Fibroblast of the conjunctiva (primary cell): ENCODE results near the gene AGAP1.
A peak's percentile ranks its signal among the peaks of the same experiment; 100 is the strongest.

Experiments used
- DNase-seq: peaks from one replicate; pipeline ENCODE4 v3.0.0-alpha.2; 2010; ENCODE audit warnings: low read depth

AGAP1 gene

GRCh38 chr2:235813398-235813797 lies 319.6 kb downstream of the AGAP1 start:
- DNase-seq, result no peak

GRCh38 chr2:235820571-235820970 lies 326.7 kb downstream of the AGAP1 start:
- DNase-seq, result no peak

- no peak for DNase-seq
These were observed 330.5 kb downstream of the AGAP1 start for GRCh38 chr2:235824331-235824730.

- DNase-seq, result no peak
These were observed 332.1 kb downstream of the AGAP1 start for GRCh38 chr2:235825946-235826345.

GRCh38 chr2:235826826-235827225 lies 333.0 kb downstream of the AGAP1 start:
- DNase-seq, result no peak

GRCh38 chr2:235827585-235827992 lies 333.7 kb downstream of the AGAP1 start:
- peak; percentile 18 for DNase-seq

GRCh38 chr2:235829726-235830125 lies 335.9 kb downstream of the AGAP1 start:
- DNase-seq, result no peak

- DNase-seq, result no peak
These were observed 337.9 kb downstream of the AGAP1 start for GRCh38 chr2:235831755-235832154.

GRCh38 chr2:235832941-235833340 lies 339.1 kb downstream of the AGAP1 start:
- DNase-seq, result no peak

GRCh38 chr2:235833971-235834620 lies 340.3 kb downstream of the AGAP1 start:
- DNase-seq, result no peak

GRCh38 chr2:235834781-235835180 lies 340.9 kb downstream of the AGAP1 start:
- DNase-seq, result no peak

- DNase-seq, result no peak
These were observed 342.0 kb downstream of the AGAP1 start for GRCh38 chr2:235835810-235836209.

GRCh38 chr2:235836491-235836911 lies 342.7 kb downstream of the AGAP1 start:
- no peak for DNase-seq

GRCh38 chr2:235839226-235839625 lies 345.4 kb downstream of the AGAP1 start:
- no peak for DNase-seq

- DNase-seq, result no peak
These were observed 346.1 kb downstream of the AGAP1 start for GRCh38 chr2:235839974-235840373.

GRCh38 chr2:235841863-235842262 lies 348.0 kb downstream of the AGAP1 start:
- no peak for DNase-seq

- no peak for DNase-seq
These were observed 349.1 kb downstream of the AGAP1 start for GRCh38 chr2:235842941-235843340.

- DNase-seq, result no peak
These were observed 349.9 kb downstream of the AGAP1 start for GRCh38 chr2:235843591-235844395.

GRCh38 chr2:235844561-235844960 lies 350.7 kb downstream of the AGAP1 start:
- DNase-seq, result no peak

- no peak for DNase-seq
These were observed 351.4 kb downstream of the AGAP1 start for GRCh38 chr2:235845245-235845644.

GRCh38 chr2:235847576-235847975 lies 353.7 kb downstream of the AGAP1 start:
- DNase-seq, result no peak

- no peak for DNase-seq
These were observed 354.2 kb downstream of the AGAP1 start for GRCh38 chr2:235848055-235848454.

GRCh38 chr2:235848946-235849345 lies 355.1 kb downstream of the AGAP1 start:
- DNase-seq, result no peak

- no peak for DNase-seq
These were observed 355.6 kb downstream of the AGAP1 start for GRCh38 chr2:235849489-235849888.
